CD14-positive monocyte (primary cell): Measurements from ENCODE around the gene LRRC8E. TPM values are rescaled to one million over a fixed set of nuclear protein-coding genes. Genes with fewer than 3 reads are reported as not detected.
A peak's percentile ranks its signal among the peaks of the same experiment; 100 is the strongest.

Experiments
- DNase-seq, 3 donors: peaks; one replicate each; pipeline ENCODE4 v3.0.0-alpha.2; 2011 to 2022
- H2AFZ ChIP-seq: 2 replicates; pipeline ENCODE4 v1.6.0; 2012; ENCODE audit warnings: mild to moderate bottlenecking, low read depth, low read length, inconsistent platforms; ENCODE audit not compliant: insufficient read depth, poor library complexity, severe bottlenecking
- H3K27ac ChIP-seq, 2 donors: 1 replicate in 1 of 2; 2 replicates in 1 of 2; pipeline ENCODE4 v1.5.1; 2012 to 2013; ENCODE audit warnings: low read length in 2 of 2, control low read depth in 1 of 2, inconsistent platforms in 1 of 2, low read depth in 1 of 2, mild to moderate bottlenecking in 1 of 2
- H3K27me3 ChIP-seq, 2 donors: one replicate each; pipeline versions ENCODE4 v1.6.0 to v1.6.1; 2011 to 2013; ENCODE audit warnings: low read length in 2 of 2; ENCODE audit not compliant: control insufficient read depth in 2 of 2, insufficient read depth in 2 of 2
- H3K36me3 ChIP-seq, 2 donors: replicated peaks in 1 of 2; 1 replicate in 1 of 2; 2 replicates in 1 of 2; pipeline versions ENCODE4 v1.5.1 to v1.6.1; 2012 to 2013; ENCODE audit warnings: low read length in 2 of 2, control low read depth in 1 of 2, inconsistent platforms in 1 of 2, mild to moderate bottlenecking in 1 of 2; ENCODE audit not compliant: insufficient read depth in 2 of 2, control insufficient read depth in 1 of 2
- H3K4me1 ChIP-seq, 2 donors: 1 replicate in 1 of 2; 2 replicates in 1 of 2; pipeline versions ENCODE4 v1.5.1 to v1.6.1; 2012 to 2013; ENCODE audit warnings: low read length in 2 of 2, control low read depth in 1 of 2, inconsistent platforms in 1 of 2, mild to moderate bottlenecking in 1 of 2, moderate library complexity in 1 of 2; ENCODE audit not compliant: insufficient read depth in 2 of 2, control insufficient read depth in 1 of 2
- H3K4me2 ChIP-seq: replicated peaks from 2 replicates; pipeline ENCODE3; 2012; ENCODE audit warnings: low read length, moderate library complexity, mild to moderate bottlenecking; ENCODE audit not compliant: poor library complexity, severe bottlenecking; ENCODE audit errors: extremely low read depth
- H3K4me3 ChIP-seq, 3 experiments: fragments of 200-600 bp in 1 of 3; sonication (generic) in 1 of 3; replicated peaks in 1 of 3; 1 replicate in 2 of 3; 2 replicates in 1 of 3; pipeline ENCODE4 v1.5.1; 2011 to 2013; ENCODE audit warnings: low read length in 3 of 3, mild to moderate bottlenecking in 3 of 3, control low read depth in 2 of 3, low read depth in 2 of 3, inconsistent platforms in 1 of 3, moderate library complexity in 1 of 3
- H3K79me2 ChIP-seq: 2 replicates; pipeline ENCODE4 v1.6.0; 2012; ENCODE audit warnings: mild to moderate bottlenecking, control low read depth, inconsistent platforms, low read length, moderate library complexity; ENCODE audit not compliant: insufficient read depth
- H3K9ac ChIP-seq: 2 replicates; pipeline ENCODE4 v1.6.0; 2017; ENCODE audit warnings: low read length, mild to moderate bottlenecking; ENCODE audit not compliant: insufficient read depth, poor library complexity, severe bottlenecking
- H3K9me3 ChIP-seq, 2 donors: replicated peaks in 1 of 2; 1 replicate in 1 of 2; 2 replicates in 1 of 2; pipeline versions ENCODE4 v1.5.1 to v1.6.1; 2012 to 2013; ENCODE audit warnings: low read length in 2 of 2, control low read depth in 1 of 2; ENCODE audit not compliant: control insufficient read depth in 1 of 2, insufficient read depth in 1 of 2
- H4K20me1 ChIP-seq: 2 replicates; pipeline ENCODE4 v1.6.0; 2012; ENCODE audit warnings: mild to moderate bottlenecking, low read length, control low read depth, moderate library complexity; ENCODE audit not compliant: insufficient read depth
- H3K27ac Mint-ChIP-seq, 7 donors: one replicate each; pipeline ENCODE4 v1.8.0; 2020; ENCODE audit warnings: mild to moderate bottlenecking in 7 of 7, mixed read lengths in 7 of 7, moderate library complexity in 6 of 7, inconsistent platforms in 2 of 7
- H3K27me3 Mint-ChIP-seq, 3 donors: one replicate each; pipeline ENCODE4 v1.8.0; 2021 to 2022; ENCODE audit warnings: low read depth in 3 of 3, mild to moderate bottlenecking in 3 of 3, mixed read lengths in 3 of 3, moderate library complexity in 3 of 3, inconsistent platforms in 1 of 3
- H3K36me3 Mint-ChIP-seq, 2 donors: one replicate each; pipeline ENCODE4 v1.8.0; 2020; ENCODE audit warnings: mixed read lengths in 2 of 2, inconsistent platforms in 1 of 2, mild to moderate bottlenecking in 1 of 2
- H3K4me1 Mint-ChIP-seq: one replicate; pipeline ENCODE4 v1.8.0; 2020; ENCODE audit warnings: mild to moderate bottlenecking, mixed read lengths
- H3K4me3 Mint-ChIP-seq, 2 donors: one replicate each; pipeline ENCODE4 v1.8.0; 2020; ENCODE audit warnings: mild to moderate bottlenecking in 2 of 2, mixed read lengths in 2 of 2, moderate library complexity in 1 of 2
- H3K9me3 Mint-ChIP-seq, 7 donors: one replicate each; pipeline ENCODE4 v1.8.0; 2020 to 2022; ENCODE audit warnings: mixed read lengths in 7 of 7, mild to moderate bottlenecking in 6 of 7, moderate library complexity in 6 of 7, inconsistent platforms in 2 of 7
- WGBS: methylation state at CpG from one replicate; pipeline ENCODE4 v1.1.5; 2013; ENCODE audit warnings: missing lambda C conversion rate; ENCODE audit not compliant: insufficient coverage; 5-methylcytosine and 5-hydroxymethylcytosine counted together
- intact Hi-C, 2 donors: fragments of 100-400 bp; cut with micrococcal nuclease; formaldehyde crosslinking; loops; one replicate each; pipeline versions ENCODE4 v1.15.0 to v1.15.1; 2023
- polyA plus RNA-seq, 3 donors: library from polyadenylated mRNA; depleted of rRNA in 1 of 3; unstranded in 2 of 3; stranded (reverse) in 1 of 3; fragments of 300-500 nt in 2 of 3; fragments of >200 nt in 1 of 3; fragmentation: Illumina TruSeq in 2 of 3; gene quantifications; 1 replicate in 2 of 3; 2 replicates in 1 of 3; pipeline ENCODE4 v1.2.3, GENCODE V29; 2012 to 2021
- TF ChIP-seq, protein P1 (sequence below): fragments of 200-600 bp; IDR thresholded peaks from one replicate; pipeline ENCODE4 v1.8.0; 2022; ENCODE audit warnings: antibody characterized with exemption, mild to moderate bottlenecking

The LRRC8E gene
- polyA plus RNA-seq, 3 donors, result not detected

GRCh38 chr19:7872306-7873204 lies 15.8 kb upstream of the LRRC8E start:
- Histone ChIP-seq H4K20me1 (no peaks in the 10 kb centered on the region), H3K9ac (no peak overlapping the region), H2AFZ (no peak overlapping the region), H3K4me1 (peaks cover 37 to 49% of the 10 kb centered on the region in 2 donors), H3K36me3 (no peaks in the 10 kb centered on the region), H3K4me2 (peak overlapping the region; percentile 75), H3K79me2 (no peaks in the 10 kb centered on the region), H3K27ac (no peak overlapping the region), H3K4me3 (peak overlapping the region in 1 of 3 experiments; percentile 68), H3K9me3 (peaks cover 3 to 19% of the 10 kb centered on the region in 2 donors), H3K27me3 (peaks cover 28 to 57% of the 10 kb centered on the region in 2 donors)
- 41% methylated on average over 39 of the region's 47 CpGs for WGBS
- DNase-seq, result no peak
- Mint-ChIP-seq H3K4me1 (peaks cover 28% of the 10 kb centered on the region), H3K4me3 (peak overlapping the region; percentile 69 to 88), H3K27me3 (peaks cover 60 to 80% (median 73%) of the 10 kb centered on the region in 3 donors), H3K36me3 (peaks cover 0 to 6% of the 10 kb centered on the region in 2 donors), H3K9me3 (peaks cover 3 to 44% (median 13%) of the 10 kb centered on the region in 7 donors), H3K27ac (peak overlapping the region in 1 of 7 donors; percentile 57)
- TF ChIP-seq, protein P1, sequence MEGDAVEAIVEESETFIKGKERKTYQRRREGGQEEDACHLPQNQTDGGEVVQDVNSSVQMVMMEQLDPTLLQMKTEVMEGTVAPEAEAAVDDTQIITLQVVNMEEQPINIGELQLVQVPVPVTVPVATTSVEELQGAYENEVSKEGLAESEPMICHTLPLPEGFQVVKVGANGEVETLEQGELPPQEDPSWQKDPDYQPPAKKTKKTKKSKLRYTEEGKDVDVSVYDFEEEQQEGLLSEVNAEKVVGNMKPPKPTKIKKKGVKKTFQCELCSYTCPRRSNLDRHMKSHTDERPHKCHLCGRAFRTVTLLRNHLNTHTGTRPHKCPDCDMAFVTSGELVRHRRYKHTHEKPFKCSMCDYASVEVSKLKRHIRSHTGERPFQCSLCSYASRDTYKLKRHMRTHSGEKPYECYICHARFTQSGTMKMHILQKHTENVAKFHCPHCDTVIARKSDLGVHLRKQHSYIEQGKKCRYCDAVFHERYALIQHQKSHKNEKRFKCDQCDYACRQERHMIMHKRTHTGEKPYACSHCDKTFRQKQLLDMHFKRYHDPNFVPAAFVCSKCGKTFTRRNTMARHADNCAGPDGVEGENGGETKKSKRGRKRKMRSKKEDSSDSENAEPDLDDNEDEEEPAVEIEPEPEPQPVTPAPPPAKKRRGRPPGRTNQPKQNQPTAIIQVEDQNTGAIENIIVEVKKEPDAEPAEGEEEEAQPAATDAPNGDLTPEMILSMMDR, result no peak
- intact Hi-C loops, result loop anchor here in 1 of 2 donors (5.0 kb wide), 1 partner anchor 50 kb away; the partner anchor contains the start of gene SNAPC2

GRCh38 chr19:7873304-7874075 lies 14.8 kb upstream of the LRRC8E start:
- Histone ChIP-seq H3K27me3 (peaks cover 25 to 48% of the 10 kb centered on the region in 2 donors), H2AFZ (no peak overlapping the region), H3K4me2 (no peak overlapping the region)

More at GRCh38 chr19:7873304-7874075, 14.8 kb upstream of the LRRC8E start:
- Histone ChIP-seq H3K4me1 (peaks cover 33 to 46% of the 10 kb centered on the region in 2 donors), H3K27ac (no peak overlapping the region), H3K36me3 (no peaks in the 10 kb centered on the region), H3K9me3 (peaks cover 3 to 16% of the 10 kb centered on the region in 2 donors), H3K4me3 (no peak overlapping the region), H3K9ac (no peak overlapping the region), H3K79me2 (no peaks in the 10 kb centered on the region), H4K20me1 (no peaks in the 10 kb centered on the region)
- intact Hi-C loops, result loop anchor here in 1 of 2 donors (5.0 kb wide), 1 partner anchor 49 kb away; the partner anchor contains the start of gene SNAPC2
- Mint-ChIP-seq H3K4me1 (peaks cover 23% of the 10 kb centered on the region), H3K27me3 (peaks cover 51 to 70% (median 65%) of the 10 kb centered on the region in 3 donors), H3K9me3 (peaks cover 3 to 40% (median 8%) of the 10 kb centered on the region in 7 donors), H3K36me3 (peaks cover 0 to 4% of the 10 kb centered on the region in 2 donors), H3K27ac (peak overlapping the region in 1 of 7 donors; percentile 69), H3K4me3 (peak overlapping the region in 1 of 2 donors; percentile 81)
- WGBS, result 21% methylated on average over 50 of the region's 53 CpGs
- DNase-seq, result no peak
- TF ChIP-seq, protein P1, result no peak
